Neuronal stem cell (in vitro differentiated cells): Measurements from ENCODE around the gene COLEC12. TPM values are rescaled to one million over a fixed set of nuclear protein-coding genes. Genes with fewer than 3 reads are reported as not detected.

ENCODE experiments used
- DNase-seq: peaks from one replicate; pipeline ENCODE4 v3.0.0-alpha.2; 2013; ENCODE audit warnings: low spot score
- H2AFZ ChIP-seq: one replicate; pipeline ENCODE4 v1.6.1; 2013; ENCODE audit warnings: mild to moderate bottlenecking, low read length, inconsistent platforms
- H2AK5ac ChIP-seq: 2 replicates; pipeline ENCODE4 v1.6.1; 2013; ENCODE audit warnings: low read depth, mild to moderate bottlenecking, inconsistent platforms, low read length, moderate library complexity, mixed read lengths
- H2BK120ac ChIP-seq: 2 replicates; pipeline ENCODE4 v1.6.1; 2013; ENCODE audit warnings: low read depth, mild to moderate bottlenecking, inconsistent platforms, low read length, moderate library complexity, mixed read lengths
- H2BK12ac ChIP-seq: one replicate; pipeline ENCODE4 v1.6.1; 2013; ENCODE audit warnings: low read length, inconsistent platforms
- H2BK15ac ChIP-seq: 2 replicates; pipeline ENCODE4 v1.6.1; 2013; ENCODE audit warnings: mild to moderate bottlenecking, low read length, inconsistent platforms, mixed read lengths
- H2BK5ac ChIP-seq: one replicate; pipeline ENCODE4 v1.6.1; 2013; ENCODE audit warnings: inconsistent platforms, mild to moderate bottlenecking, low read length, moderate library complexity
- H3K14ac ChIP-seq: one replicate; pipeline ENCODE4 v1.6.1; 2013; ENCODE audit warnings: low read length, inconsistent platforms
- H3K18ac ChIP-seq: 2 replicates; pipeline ENCODE4 v1.6.1; 2013; ENCODE audit warnings: low read length, inconsistent platforms
- H3K23ac ChIP-seq: 2 replicates; pipeline ENCODE4 v1.6.1; 2013; ENCODE audit warnings: low read depth, mild to moderate bottlenecking, mixed read lengths, low read length, inconsistent platforms; ENCODE audit not compliant: poor library complexity
- H3K27ac ChIP-seq: replicated peaks from 3 replicates; pipeline ENCODE4 v1.5.1; 2013; ENCODE audit warnings: low read length, inconsistent platforms
- H3K27me3 ChIP-seq, 3 experiments: 2 replicates each; pipeline ENCODE4 v1.6.1; 2013; ENCODE audit warnings: low read length in 3 of 3, mild to moderate bottlenecking in 2 of 3, inconsistent platforms in 1 of 3, low read depth in 1 of 3, mixed read lengths in 1 of 3, moderate library complexity in 1 of 3; ENCODE audit not compliant: control insufficient read depth in 3 of 3, insufficient read depth in 3 of 3
- H3K36me3 ChIP-seq, 2 donors: replicated peaks in 1 of 2; 2 replicates each; pipeline ENCODE4 v1.6.1; 2013; ENCODE audit warnings: low read length in 2 of 2; ENCODE audit not compliant: control insufficient read depth in 2 of 2, insufficient read depth in 2 of 2
- H3K4ac ChIP-seq: 2 replicates; pipeline ENCODE4 v1.6.1; 2013; ENCODE audit warnings: inconsistent platforms, mild to moderate bottlenecking, low read length, moderate library complexity
- H3K4me1 ChIP-seq, 2 donors: 1 replicate in 1 of 2; 2 replicates in 1 of 2; pipeline ENCODE4 v1.6.1; 2013; ENCODE audit warnings: low read length in 2 of 2, low read depth in 1 of 2; ENCODE audit not compliant: control insufficient read depth in 2 of 2, insufficient read depth in 1 of 2
- H3K4me2 ChIP-seq: one replicate; pipeline ENCODE4 v1.6.1; 2013; ENCODE audit warnings: mild to moderate bottlenecking, low read length, inconsistent platforms; ENCODE audit not compliant: insufficient read depth, poor library complexity, severe bottlenecking
- H3K4me3 ChIP-seq, 2 donors: 2 replicates each; pipeline ENCODE4 v1.5.1; 2013; ENCODE audit warnings: low read length in 2 of 2, mild to moderate bottlenecking in 2 of 2, inconsistent platforms in 1 of 2, moderate library complexity in 1 of 2
- H3K79me1 ChIP-seq: one replicate; pipeline ENCODE4 v1.6.1; 2013; ENCODE audit warnings: low read depth, mild to moderate bottlenecking, inconsistent platforms, low read length, moderate library complexity
- H3K9ac ChIP-seq: one replicate; pipeline ENCODE4 v1.6.1; 2013; ENCODE audit warnings: mild to moderate bottlenecking, low read depth, low read length, inconsistent platforms; ENCODE audit not compliant: poor library complexity
- H3K9me3 ChIP-seq, 2 donors: replicated peaks in 1 of 2; 2 replicates each; pipeline versions ENCODE3 to v1.6.1; 2013; ENCODE audit warnings: low read length in 2 of 2, mild to moderate bottlenecking in 2 of 2, inconsistent platforms in 1 of 2, low read depth in 1 of 2, mixed read lengths in 1 of 2, moderate library complexity in 1 of 2; ENCODE audit not compliant: control insufficient read depth in 2 of 2, insufficient read depth in 1 of 2
- H4K8ac ChIP-seq: one replicate; pipeline ENCODE4 v1.6.1; 2013; ENCODE audit warnings: low read depth, mild to moderate bottlenecking, inconsistent platforms, low read length, moderate library complexity
- H4K91ac ChIP-seq: one replicate; pipeline ENCODE4 v1.6.1; 2013; ENCODE audit warnings: low read length, low read depth, mild to moderate bottlenecking, inconsistent platforms; ENCODE audit not compliant: poor library complexity
- WGBS, 2 donors: extraction: QIAGEN DNeasy Blood & Tissue Kit; methylation state at CpG; one replicate each; pipeline ENCODE4 v1.1.7; 2013; ENCODE audit warnings: missing lambda C conversion rate in 2 of 2, mixed read lengths in 1 of 2; ENCODE audit not compliant: insufficient read length in 2 of 2, insufficient replicate concordance in 1 of 2; ENCODE audit errors: extremely low coverage in 2 of 2; 5-methylcytosine and 5-hydroxymethylcytosine counted together
- polyA plus RNA-seq, 2 experiments: library from polyadenylated mRNA; stranded (reverse); fragments of 200-250 nt; gene quantifications; one replicate each; pipeline ENCODE4 v1.2.3, GENCODE V29; 2013

COLEC12 gene
- 1.0 TPM for polyA plus RNA-seq (2013, experiment 1 of 2)
- 1.1 TPM for polyA plus RNA-seq (2013, experiment 2 of 2)

- Histone ChIP-seq H3K4ac (no peak within 1 kb of the TSS), H4K91ac (no peak within 1 kb of the TSS), H3K4me2 (peak within 1 kb of the TSS; percentile 98), H3K4me3 (peak within 1 kb of the TSS; percentile 31 to 86), H3K18ac (peak within 1 kb of the TSS; percentile 91), H3K79me1 (no peaks in the 10 kb centered on the region), H2AK5ac (no peak within 1 kb of the TSS), H2BK120ac (no peak within 1 kb of the TSS), H3K23ac (peak within 1 kb of the TSS; percentile 4), H3K9ac (peak within 1 kb of the TSS; percentile 54), H3K14ac (no peak within 1 kb of the TSS), H3K4me1 (peaks cover 0 to 6% of the 10 kb centered on the region in 2 donors), H3K9me3 (no peaks in the 10 kb centered on the region), H3K36me3 (no peaks in the 10 kb centered on the region), H4K8ac (no peak within 1 kb of the TSS), H3K27me3 (peaks cover 13 to 61% (median 36%) of the 10 kb centered on the region in 3 experiments), H2BK5ac (no peak within 1 kb of the TSS), H3K27ac (no peak within 1 kb of the TSS), H2AFZ (peak within 1 kb of the TSS; percentile 77), H2BK15ac (no peak within 1 kb of the TSS), H2BK12ac (no peak within 1 kb of the TSS)
- DNase-seq = peak; percentile 58
- no CpG with 5 or more reads among the region's 75 CpGs for WGBS, 2 donors
These were observed at the start of gene COLEC12 for GRCh38 chr18:500632-501405. TSS of gene COLEC12 (minus strand) at chr18:500701. CDS start at chr18:500514, 187 bp downstream.

GRCh38 chr18:549967-550366 is 49.5 kb upstream of the COLEC12 start:
- no peak overlapping the region for H2BK15ac ChIP-seq
- H3K9ac ChIP-seq = no peak overlapping the region
- H3K4ac ChIP-seq = no peak overlapping the region
- H3K4me1 ChIP-seq = no peaks in the 10 kb centered on the region
- peaks cover 0 to 5% of the 10 kb centered on the region in 2 donors for H3K9me3 ChIP-seq
- H3K36me3 ChIP-seq = no peaks in the 10 kb centered on the region
- no peak overlapping the region for H2AFZ ChIP-seq
- no peaks in the 10 kb centered on the region for H3K27me3 ChIP-seq
- no peak overlapping the region for H2BK12ac ChIP-seq
- peak overlapping the region; percentile 8 for H3K23ac ChIP-seq
- no peak overlapping the region for H3K4me2 ChIP-seq
- H3K18ac ChIP-seq = no peak overlapping the region
- WGBS, 2 donors = no CpG with 5 or more reads among the region's 3 CpGs
- no peak overlapping the region for H3K27ac ChIP-seq
- no peak overlapping the region for H2AK5ac ChIP-seq
- no peak overlapping the region for H2BK5ac ChIP-seq
- no peak overlapping the region for H3K14ac ChIP-seq
- no peak overlapping the region for H2BK120ac ChIP-seq
- H3K79me1 ChIP-seq = no peaks in the 10 kb centered on the region
- H4K91ac ChIP-seq = no peak overlapping the region
- no peak for DNase-seq
- no peak overlapping the region for H4K8ac ChIP-seq
- H3K4me3 ChIP-seq = no peak overlapping the region

- Histone ChIP-seq H2BK12ac (no peak overlapping the region), H3K18ac (no peak overlapping the region), H3K4ac (no peak overlapping the region), H3K4me1 (no peaks in the 10 kb centered on the region), H3K4me3 (no peak overlapping the region), H2AK5ac (no peak overlapping the region), H3K79me1 (no peaks in the 10 kb centered on the region), H3K23ac (no peak overlapping the region), H3K9me3 (peaks cover 0 to 2% of the 10 kb centered on the region in 2 donors), H3K9ac (no peak overlapping the region), H3K27ac (no peak overlapping the region), H2BK15ac (no peak overlapping the region), H4K91ac (no peak overlapping the region), H2BK120ac (no peak overlapping the region), H2BK5ac (no peak overlapping the region), H2AFZ (no peak overlapping the region), H4K8ac (no peak overlapping the region), H3K4me2 (no peak overlapping the region), H3K36me3 (no peaks in the 10 kb centered on the region), H3K27me3 (no peaks in the 10 kb centered on the region), H3K14ac (no peak overlapping the region)
- WGBS, 2 donors = no CpG with 5 or more reads among the region's 4 CpGs
- DNase-seq = no peak
These were observed 43.1 kb upstream of the COLEC12 start for GRCh38 chr18:543447-544078.

- H3K9ac ChIP-seq = no peak overlapping the region
- no peak overlapping the region for H2BK15ac ChIP-seq
- H3K9me3 ChIP-seq = no peaks in the 10 kb centered on the region
- H3K36me3 ChIP-seq = no peaks in the 10 kb centered on the region
- no peaks in the 10 kb centered on the region for H3K27me3 ChIP-seq
- no peak overlapping the region for H4K91ac ChIP-seq
- WGBS, 2 donors = no CpG with 5 or more reads among the region's 6 CpGs
- no peak overlapping the region for H2BK12ac ChIP-seq
- H4K8ac ChIP-seq = no peak overlapping the region
- no peak overlapping the region for H2BK5ac ChIP-seq
- H2AK5ac ChIP-seq = no peak overlapping the region
- H3K4me1 ChIP-seq = no peaks in the 10 kb centered on the region
- no peak overlapping the region for H3K14ac ChIP-seq
- no peak overlapping the region for H3K4me2 ChIP-seq
- no peak overlapping the region for H3K4me3 ChIP-seq
- H2BK120ac ChIP-seq = no peak overlapping the region
- no peak overlapping the region for H3K27ac ChIP-seq
- no peak overlapping the region for H2AFZ ChIP-seq
- DNase-seq = no peak
- no peak overlapping the region for H3K4ac ChIP-seq
- no peak overlapping the region for H3K18ac ChIP-seq
- no peaks in the 10 kb centered on the region for H3K79me1 ChIP-seq
- H3K23ac ChIP-seq = no peak overlapping the region
These were observed 33.6 kb upstream of the COLEC12 start for GRCh38 chr18:533995-534601.
